Central memory CD8-positive, alpha-beta T cell (primary cell): ENCODE measurements around the gene CAMK4.
"Not testable (repeated sequence)": the region's sequence is repeated elsewhere in the genome, so short reads cannot be mapped to it uniquely, and the experiment has no call there.

ENCODE experiments used
- ATAC-seq: fragments of 150-1000 bp; cut with Tn5 transposase; replicated peaks from 2 replicates; pipeline ENCODE4 v1.10.0; 2022; ENCODE audit warnings: mild to moderate bottlenecking, moderate FRiP score, moderate number of reproducible peaks; ENCODE audit not compliant: poor library complexity, severe bottlenecking; ENCODE audit errors: extremely low read depth
- DNase-seq, 2 donors: peaks; one replicate each; pipeline ENCODE4 v3.0.0; 2021; ENCODE audit warnings: low spot score in 2 of 2
- H3K27ac Mint-ChIP-seq: one replicate; pipeline ENCODE4 v1.8.0; 2022; ENCODE audit warnings: low read depth, mild to moderate bottlenecking, moderate library complexity, mixed read lengths
- H3K27me3 Mint-ChIP-seq: one replicate; pipeline ENCODE4 v1.8.0; 2022; ENCODE audit warnings: mixed read lengths
- H3K36me3 Mint-ChIP-seq: one replicate; pipeline ENCODE4 v1.8.0; 2022; ENCODE audit warnings: mild to moderate bottlenecking, moderate library complexity, mixed read lengths; ENCODE audit not compliant: insufficient read depth
- H3K4me1 Mint-ChIP-seq: one replicate; pipeline ENCODE4 v1.8.0; 2022; ENCODE audit warnings: mixed read lengths
- H3K4me3 Mint-ChIP-seq: one replicate; pipeline ENCODE4 v1.8.0; 2022; ENCODE audit warnings: mild to moderate bottlenecking, moderate library complexity, mixed read lengths
- H3K9me3 Mint-ChIP-seq: one replicate; pipeline ENCODE4 v1.8.0; 2022; ENCODE audit warnings: mixed read lengths

The CAMK4 gene

DNA sequence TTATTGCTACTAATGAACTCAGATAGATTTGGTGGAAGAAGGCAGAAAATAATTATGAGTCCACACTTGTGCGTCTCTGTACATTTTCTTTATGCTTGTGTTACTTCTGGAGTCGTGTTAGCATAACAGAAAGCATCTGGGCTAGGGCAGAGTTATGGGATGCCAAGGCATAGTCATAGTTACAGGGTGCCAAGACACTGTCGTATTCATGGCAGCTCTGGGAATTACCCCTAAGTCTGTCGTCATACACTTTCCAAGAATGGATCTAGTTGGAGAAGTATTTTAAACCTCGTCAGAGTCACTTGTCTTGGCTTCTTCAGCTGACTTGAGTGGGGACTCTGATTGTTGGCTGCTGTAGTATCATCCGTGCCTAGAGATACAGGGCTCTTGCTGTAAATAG is 27.7 kb downstream of the CAMK4 start:
- DNase-seq (no peak), ATAC-seq (no peak)
- Mint-ChIP-seq H3K9me3 (no peaks in the 10 kb centered on the region), H3K36me3 (peaks cover 5% of the 10 kb centered on the region), H3K27ac (peak overlapping the region; percentile 79), H3K27me3 (no peaks in the 10 kb centered on the region), H3K4me1 (peaks cover 66% of the 10 kb centered on the region), H3K4me3 (no peak overlapping the region)

DNA sequence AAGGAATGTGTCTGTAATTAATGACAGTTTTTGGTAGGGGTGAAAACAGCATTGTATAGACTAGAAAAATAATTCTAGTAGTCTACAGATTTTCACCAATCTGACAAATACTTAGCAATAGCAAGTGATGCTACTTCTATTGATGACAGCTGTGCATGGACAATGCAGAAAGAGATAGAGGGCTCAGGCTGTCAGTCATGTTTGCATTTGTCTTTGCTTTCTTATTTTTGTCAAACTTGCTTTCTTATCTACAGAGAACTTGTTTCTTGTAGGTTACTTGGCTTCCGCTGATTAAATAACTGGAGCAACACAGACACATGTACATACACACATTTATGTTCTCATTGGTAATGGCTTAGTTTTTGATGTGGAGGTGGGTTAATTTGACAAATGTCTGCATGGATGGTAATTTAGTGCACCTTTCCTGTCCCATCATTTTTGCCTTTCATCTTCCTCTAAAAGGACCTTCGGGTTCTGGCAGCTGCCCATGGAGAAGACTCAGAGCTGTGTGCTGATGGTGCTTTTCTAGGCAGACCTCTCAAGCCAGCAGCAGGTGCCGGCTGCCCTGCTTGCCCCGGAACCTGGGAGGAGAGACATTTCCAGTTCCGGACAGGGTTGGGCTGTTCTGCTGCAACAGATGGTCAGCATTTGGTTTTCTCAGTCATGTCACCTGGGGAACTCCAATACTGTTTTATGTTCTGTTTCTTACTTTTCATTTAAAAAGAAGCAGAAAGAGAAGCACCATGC is 28.8 kb downstream of the CAMK4 start:
- peak overlapping the region; percentile 7 for H3K4me3 Mint-ChIP-seq
- H3K4me1 Mint-ChIP-seq = peaks cover 63% of the 10 kb centered on the region
- peaks cover 5% of the 10 kb centered on the region for H3K36me3 Mint-ChIP-seq
- no peaks in the 10 kb centered on the region for H3K9me3 Mint-ChIP-seq
- DNase-seq (no peak), ATAC-seq (no peak)
- no peaks in the 10 kb centered on the region for H3K27me3 Mint-ChIP-seq
- H3K27ac Mint-ChIP-seq = peak overlapping the region; percentile 44

- H3K9me3 Mint-ChIP-seq = no peaks in the 10 kb centered on the region
- H3K4me3 Mint-ChIP-seq = peak overlapping the region; percentile 46
- peak in 1 of 2 donors; percentile 25 for DNase-seq
- H3K36me3 Mint-ChIP-seq = peaks cover 5% of the 10 kb centered on the region
- H3K4me1 Mint-ChIP-seq = peaks cover 62% of the 10 kb centered on the region
- H3K27me3 Mint-ChIP-seq = no peaks in the 10 kb centered on the region
- peak; percentile 84 for ATAC-seq
- peak overlapping the region; percentile 60 for H3K27ac Mint-ChIP-seq
Observed at GRCh38 chr5:111254613-111255012, 30.4 kb downstream of the CAMK4 start.

- H3K27ac Mint-ChIP-seq = peak overlapping the region; percentile 60
- no peaks in the 10 kb centered on the region for H3K9me3 Mint-ChIP-seq
- H3K36me3 Mint-ChIP-seq = peaks cover 5% of the 10 kb centered on the region
- no peak for DNase-seq
- peaks cover 62% of the 10 kb centered on the region for H3K4me1 Mint-ChIP-seq
- ATAC-seq = no peak
- H3K4me3 Mint-ChIP-seq = peak overlapping the region; percentile 46
- H3K27me3 Mint-ChIP-seq = no peaks in the 10 kb centered on the region
Observed at GRCh38 chr5:111255169-111255568, 31.0 kb downstream of the CAMK4 start.

- H3K27me3 Mint-ChIP-seq = no peaks in the 10 kb centered on the region
- ATAC-seq (no peak), DNase-seq (no peak)
- no peaks in the 10 kb centered on the region for H3K9me3 Mint-ChIP-seq
- H3K4me1 Mint-ChIP-seq = peaks cover 54% of the 10 kb centered on the region
- no peak overlapping the region for H3K4me3 Mint-ChIP-seq
- peaks cover 3% of the 10 kb centered on the region for H3K36me3 Mint-ChIP-seq
- H3K27ac Mint-ChIP-seq = peak overlapping the region; percentile 60
Observed at GRCh38 chr5:111256128-111256527, 31.9 kb downstream of the CAMK4 start.

DNA sequence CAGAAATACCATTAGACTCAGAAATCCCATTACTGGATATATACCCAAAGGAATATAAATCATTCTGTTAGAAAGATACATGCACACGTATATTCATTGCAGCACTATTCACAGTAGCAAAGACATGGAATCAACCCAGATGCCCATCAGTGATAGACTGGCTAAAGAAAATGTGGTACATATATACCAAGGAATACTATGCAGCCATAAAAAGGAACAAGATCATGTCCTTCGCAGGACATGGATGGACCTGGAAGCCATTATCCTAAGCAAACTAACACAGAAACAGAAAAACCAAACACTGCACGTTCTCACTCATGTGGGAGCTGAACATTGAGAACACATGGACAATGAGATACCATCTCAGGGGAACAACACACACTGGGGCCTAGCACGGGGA is 33.4 kb downstream of the CAMK4 start:
- H3K36me3 Mint-ChIP-seq, H3K4me3 Mint-ChIP-seq, ATAC-seq, H3K27me3 Mint-ChIP-seq, H3K27ac Mint-ChIP-seq, H3K9me3 Mint-ChIP-seq, DNase-seq: not testable (repeated sequence)
- H3K4me1 Mint-ChIP-seq = peaks cover 39% of the 10 kb centered on the region

DNA sequence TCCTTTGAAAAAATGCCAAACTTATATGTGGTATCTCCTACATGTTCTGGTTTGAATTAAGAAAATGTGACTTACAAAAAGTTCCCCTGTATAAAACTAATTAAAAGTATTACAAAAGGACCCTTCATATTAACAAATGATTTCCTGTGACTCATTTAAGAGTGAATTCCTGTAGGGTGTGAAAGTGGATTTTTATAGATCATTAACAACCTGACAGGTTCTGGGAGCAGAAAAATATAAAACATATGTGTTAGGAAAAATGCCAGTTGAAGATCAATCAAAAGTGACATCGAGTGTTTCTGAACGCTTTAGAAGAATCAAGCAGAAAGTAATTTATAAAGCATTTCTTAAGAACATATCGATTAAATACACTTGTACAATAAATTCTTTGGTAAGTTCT is 35.5 kb downstream of the CAMK4 start:
- ATAC-seq = no peak
- no peak overlapping the region for H3K27ac Mint-ChIP-seq
- H3K36me3 Mint-ChIP-seq = no peaks in the 10 kb centered on the region
- H3K9me3 Mint-ChIP-seq = peaks cover 1% of the 10 kb centered on the region
- H3K4me3 Mint-ChIP-seq = no peak overlapping the region
- no peaks in the 10 kb centered on the region for H3K27me3 Mint-ChIP-seq
- DNase-seq = no peak
- H3K4me1 Mint-ChIP-seq = peaks cover 43% of the 10 kb centered on the region

GRCh38 chr5:111261610-111262009 is 37.4 kb downstream of the CAMK4 start:
- H3K4me1 Mint-ChIP-seq = peaks cover 34% of the 10 kb centered on the region
- DNase-seq (no peak), ATAC-seq (no peak)
- H3K36me3 Mint-ChIP-seq = no peaks in the 10 kb centered on the region
- no peaks in the 10 kb centered on the region for H3K27me3 Mint-ChIP-seq
- H3K9me3 Mint-ChIP-seq = peaks cover 4% of the 10 kb centered on the region
- H3K4me3 Mint-ChIP-seq = no peak overlapping the region
- no peak overlapping the region for H3K27ac Mint-ChIP-seq

DNA sequence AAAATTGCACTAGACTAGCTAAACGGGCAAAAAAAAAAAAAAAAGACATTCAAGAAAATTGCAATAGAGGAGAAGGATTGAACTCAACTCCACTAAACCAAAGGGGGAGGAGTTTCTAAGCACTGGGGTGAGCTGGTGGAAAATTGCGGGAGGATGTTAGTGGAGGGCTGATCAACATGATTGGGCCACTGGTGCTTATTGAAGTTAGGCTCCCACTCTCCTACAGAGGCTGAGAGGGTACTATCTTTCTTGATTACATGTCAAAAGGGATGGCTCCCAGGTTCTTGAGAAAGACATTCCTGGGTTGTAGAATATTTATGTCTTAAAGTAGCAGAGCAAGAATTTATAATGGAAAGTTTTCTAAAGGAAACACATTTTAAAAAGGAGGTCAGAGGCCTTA is 38.0 kb downstream of the CAMK4 start:
- Mint-ChIP-seq H3K4me1 (peaks cover 34% of the 10 kb centered on the region), H3K27ac (no peak overlapping the region), H3K4me3 (no peak overlapping the region), H3K36me3 (no peaks in the 10 kb centered on the region), H3K9me3 (peaks cover 4% of the 10 kb centered on the region), H3K27me3 (no peaks in the 10 kb centered on the region)
- ATAC-seq (no peak), DNase-seq (no peak)

DNA sequence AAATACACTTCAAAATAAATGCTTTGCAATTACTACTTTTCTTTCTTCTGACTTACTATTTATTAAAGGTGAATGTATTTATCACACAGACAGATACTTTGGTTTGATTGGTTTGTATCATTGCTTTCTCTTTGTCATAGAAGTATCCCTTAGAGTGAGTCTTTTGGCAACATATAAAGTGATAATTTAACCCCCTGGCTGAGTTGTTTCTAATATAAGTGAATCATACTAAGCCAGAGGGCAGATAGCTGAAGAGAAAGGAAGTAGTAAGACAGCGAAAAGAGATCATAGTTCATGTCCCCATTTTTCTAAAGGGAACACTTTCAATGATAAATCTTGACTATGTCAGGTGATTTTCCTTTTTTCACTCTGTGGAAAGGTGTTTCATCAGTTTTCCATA is 38.6 kb downstream of the CAMK4 start:
- Mint-ChIP-seq H3K9me3 (peaks cover 4% of the 10 kb centered on the region), H3K4me1 (peaks cover 34% of the 10 kb centered on the region), H3K27ac (no peak overlapping the region), H3K27me3 (no peaks in the 10 kb centered on the region), H3K36me3 (no peaks in the 10 kb centered on the region), H3K4me3 (no peak overlapping the region)
- DNase-seq (no peak), ATAC-seq (no peak)

DNA sequence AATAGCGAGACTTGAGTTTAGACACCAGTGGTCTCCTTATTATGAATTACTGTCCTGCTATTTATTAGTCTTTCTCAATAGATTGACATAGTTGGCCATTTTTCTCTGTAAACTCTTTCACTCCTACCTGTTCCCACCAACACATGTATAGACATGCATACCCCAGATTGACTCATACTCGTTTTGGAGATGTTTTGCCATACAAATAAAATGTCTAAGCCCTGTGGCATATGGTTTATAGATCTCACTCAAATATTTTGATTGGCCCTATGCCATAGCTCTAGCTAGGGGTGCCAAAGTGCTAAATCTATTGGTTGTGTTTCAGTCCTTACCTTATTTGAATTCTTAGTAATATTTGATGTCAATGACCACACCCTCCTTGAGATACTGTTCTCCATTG is 42.3 kb downstream of the CAMK4 start:
- Mint-ChIP-seq H3K36me3 (peaks cover 3% of the 10 kb centered on the region), H3K27ac (no peak overlapping the region), H3K9me3 (peaks cover 4% of the 10 kb centered on the region), H3K4me3 (no peak overlapping the region), H3K4me1 (peaks cover 59% of the 10 kb centered on the region), H3K27me3 (no peaks in the 10 kb centered on the region)
- ATAC-seq (no peak), DNase-seq (no peak)

DNA sequence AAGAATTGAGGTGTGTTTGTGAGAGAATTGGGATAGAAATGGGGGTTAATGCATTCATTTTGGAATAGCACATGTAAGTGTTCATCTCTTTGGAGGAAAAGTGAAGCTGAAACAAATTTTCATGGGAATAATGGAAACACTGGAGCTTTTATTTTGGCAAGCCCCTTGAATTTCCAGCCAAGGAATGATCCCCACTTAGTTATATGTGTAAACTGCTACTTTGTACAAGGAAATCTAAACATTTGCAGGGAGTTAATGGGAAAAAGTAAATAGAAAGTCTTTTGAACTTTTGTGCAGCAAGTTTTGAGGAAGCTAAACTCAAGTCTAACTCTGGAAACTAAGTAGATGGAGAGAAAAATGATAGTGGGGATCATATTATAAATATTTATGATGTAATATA is 44.1 kb downstream of the CAMK4 start:
- Mint-ChIP-seq H3K27me3 (no peaks in the 10 kb centered on the region), H3K4me1 (peaks cover 63% of the 10 kb centered on the region), H3K36me3 (peaks cover 3% of the 10 kb centered on the region), H3K4me3 (no peak overlapping the region), H3K27ac (peak overlapping the region; percentile 6), H3K9me3 (peaks cover 4% of the 10 kb centered on the region)
- no peak for ATAC-seq
- DNase-seq = no peak

- Mint-ChIP-seq H3K27me3 (no peaks in the 10 kb centered on the region), H3K4me1 (peaks cover 57% of the 10 kb centered on the region), H3K27ac (no peak overlapping the region), H3K4me3 (no peak overlapping the region), H3K9me3 (no peaks in the 10 kb centered on the region), H3K36me3 (peaks cover 3% of the 10 kb centered on the region)
- DNase-seq (no peak), ATAC-seq (no peak)
Observed at GRCh38 chr5:111271885-111272284, 47.7 kb downstream of the CAMK4 start.
